Muscle layer of duodenum (tissue), 2 donors: Measurements from ENCODE around the gene PRDX2.
"Not testable (repeated sequence)": the region's sequence is repeated elsewhere in the genome, so short reads cannot be mapped to it uniquely, and the experiment has no call there.

Experiments
- H3K27ac ChIP-seq: one replicate; pipeline ENCODE4 v1.7.0; 2013; ENCODE audit warnings: mild to moderate bottlenecking, low read length
- H3K27me3 ChIP-seq: one replicate; pipeline ENCODE4 v1.7.0; 2013; ENCODE audit warnings: low read depth, mild to moderate bottlenecking, control low read depth, low read length
- H3K36me3 ChIP-seq, 2 donors: one replicate each; pipeline ENCODE4 v1.7.0; 2013; ENCODE audit warnings: low read length in 2 of 2, control low read depth in 1 of 2, mild to moderate bottlenecking in 1 of 2; ENCODE audit not compliant: insufficient read depth in 2 of 2, control insufficient read depth in 1 of 2
- H3K4me1 ChIP-seq, 2 donors: one replicate each; pipeline ENCODE4 v1.7.0; 2013; ENCODE audit warnings: low read length in 2 of 2, mild to moderate bottlenecking in 2 of 2, control low read depth in 1 of 2, moderate library complexity in 1 of 2; ENCODE audit not compliant: insufficient read depth in 2 of 2, control insufficient read depth in 1 of 2
- H3K4me3 ChIP-seq, 2 donors: one replicate each; pipeline ENCODE4 v1.7.0; 2013; ENCODE audit warnings: low read length in 2 of 2, low read depth in 1 of 2, mild to moderate bottlenecking in 1 of 2
- H3K9me3 ChIP-seq, 2 donors: one replicate each; pipeline ENCODE4 v1.7.0; 2013; ENCODE audit warnings: low read length in 2 of 2, control low read depth in 1 of 2, mild to moderate bottlenecking in 1 of 2; ENCODE audit not compliant: control insufficient read depth in 1 of 2
- donor health status: healthy.

The PRDX2 gene

GRCh38 chr19:12817810-12818209 lies 16.2 kb upstream of the PRDX2 start:
- not testable (repeated sequence) for H3K27me3 ChIP-seq, H3K36me3 ChIP-seq, H3K9me3 ChIP-seq, H3K4me3 ChIP-seq, H3K27ac ChIP-seq, H3K4me1 ChIP-seq

- not testable (repeated sequence) for H3K27me3 ChIP-seq, H3K4me3 ChIP-seq, H3K9me3 ChIP-seq, H3K4me1 ChIP-seq, H3K27ac ChIP-seq, H3K36me3 ChIP-seq
Observed at GRCh38 chr19:12817188-12817587, 15.6 kb upstream of the PRDX2 start.

GRCh38 chr19:12815088-12815487 lies 13.5 kb upstream of the PRDX2 start:
- Histone ChIP-seq H3K27me3 (no peaks in the 10 kb centered on the region), H3K4me3 (no peak overlapping the region), H3K27ac (no peak overlapping the region), H3K4me1 (no peaks in the 10 kb centered on the region), H3K9me3 (no peaks in the 10 kb centered on the region), H3K36me3 (peaks cover 0 to 5% of the 10 kb centered on the region in 2 donors)

GRCh38 chr19:12806242-12807081 lies 4.9 kb upstream of the PRDX2 start, which contains the start of gene RNASEH2A:
Gene RNASEH2A (plus strand): TSS chr19:12806584. CDS start chr19:12806674, 90 bp downstream.
- peaks cover 0 to 22% of the 10 kb centered on the region in 2 donors for H3K4me1 ChIP-seq
- no peaks in the 10 kb centered on the region for H3K9me3 ChIP-seq
- peak within 1 kb of the TSS; percentile 76 to 81 for H3K4me3 ChIP-seq
- H3K36me3 ChIP-seq = no peaks in the 10 kb centered on the region
- peak within 1 kb of the TSS; percentile 29 for H3K27ac ChIP-seq
- H3K27me3 ChIP-seq = no peaks in the 10 kb centered on the region

GRCh38 chr19:12804051-12804450 lies 2.5 kb upstream of the PRDX2 start:
- no peaks in the 10 kb centered on the region for H3K27me3 ChIP-seq

GRCh38 chr19:12802267-12803106 lies 887 bp upstream of the PRDX2 start:
- H3K4me3 ChIP-seq = peak overlapping the region; percentile 83 to 96
- H3K9me3 ChIP-seq = no peaks in the 10 kb centered on the region
- H3K4me1 ChIP-seq = peaks cover 0 to 37% of the 10 kb centered on the region in 2 donors
- H3K36me3 ChIP-seq = peaks cover 0 to 9% of the 10 kb centered on the region in 2 donors
- no peak overlapping the region for H3K27ac ChIP-seq
- no peaks in the 10 kb centered on the region for H3K27me3 ChIP-seq

More at GRCh38 chr19:12804051-12804450, 2.5 kb upstream of the PRDX2 start:
- Histone ChIP-seq H3K36me3 (peaks cover 0 to 9% of the 10 kb centered on the region in 2 donors), H3K27ac (no peak overlapping the region), H3K4me1 (peaks cover 0 to 37% of the 10 kb centered on the region in 2 donors), H3K4me3 (no peak overlapping the region), H3K9me3 (no peaks in the 10 kb centered on the region)

GRCh38 chr19:12800923-12801465 lies 606 bp downstream of the PRDX2 start:
- H3K9me3 ChIP-seq = no peaks in the 10 kb centered on the region
- H3K4me1 ChIP-seq = peaks cover 8 to 32% of the 10 kb centered on the region in 2 donors
- no peaks in the 10 kb centered on the region for H3K27me3 ChIP-seq
- peaks cover 0 to 9% of the 10 kb centered on the region in 2 donors for H3K36me3 ChIP-seq
- peak overlapping the region; percentile 31 for H3K27ac ChIP-seq
- H3K4me3 ChIP-seq = peak overlapping the region; percentile 83 to 96

GRCh38 chr19:12800466-12800770 lies 1.2 kb downstream of the PRDX2 start:
- Histone ChIP-seq H3K36me3 (peaks cover 0 to 9% of the 10 kb centered on the region in 2 donors), H3K27ac (no peak overlapping the region), H3K27me3 (no peaks in the 10 kb centered on the region), H3K4me1 (peaks cover 11 to 36% of the 10 kb centered on the region in 2 donors), H3K9me3 (no peaks in the 10 kb centered on the region), H3K4me3 (peak overlapping the region; percentile 83 to 96)

GRCh38 chr19:12799742-12800465 lies 1.7 kb downstream of the PRDX2 start:
- no peak overlapping the region for H3K27ac ChIP-seq
- peaks cover 11 to 36% of the 10 kb centered on the region in 2 donors for H3K4me1 ChIP-seq
- H3K36me3 ChIP-seq = peaks cover 0 to 9% of the 10 kb centered on the region in 2 donors
- H3K4me3 ChIP-seq = peak overlapping the region in 1 of 2 donors; percentile 96
- no peaks in the 10 kb centered on the region for H3K27me3 ChIP-seq
- H3K9me3 ChIP-seq = no peaks in the 10 kb centered on the region

GRCh38 chr19:12797607-12798006 lies 4.0 kb downstream of the PRDX2 start:
- not testable (repeated sequence) for H3K36me3 ChIP-seq, H3K9me3 ChIP-seq, H3K27me3 ChIP-seq, H3K4me3 ChIP-seq, H3K27ac ChIP-seq
- peaks cover 11 to 35% of the 10 kb centered on the region in 2 donors for H3K4me1 ChIP-seq
